H1 (cell line): Measurements from ENCODE around the gene POLR2H.

ENCODE experiments used
- BRCA1 ChIP-seq: IDR thresholded peaks from 2 replicates; pipeline ENCODE4 v1.6.1; 2012; ENCODE audit warnings: low read depth, low read length, improper control_type of control experiment
- CEBPB ChIP-seq: IDR thresholded peaks from 2 replicates; pipeline ENCODE4 v1.6.1; 2012; ENCODE audit warnings: low read depth, low read length
- CHD7 ChIP-seq: fragments of 300-600 bp; sonication (generic); IDR thresholded peaks from 2 replicates; pipeline ENCODE4 v1.7.1; 2012; ENCODE audit warnings: low read length, moderate library complexity, mild to moderate bottlenecking, inconsistent platforms; ENCODE audit not compliant: insufficient replicate concordance
- CREB1 ChIP-seq: IDR thresholded peaks from 2 replicates; pipeline ENCODE4 v1.6.1; 2012; ENCODE audit warnings: inconsistent platforms
- EP300 ChIP-seq, 2 experiments: IDR thresholded peaks; 1 replicate in 1 of 2; 2 replicates in 1 of 2; pipeline ENCODE4 v1.6.1; 2011 to 2012; ENCODE audit warnings: low read depth in 2 of 2, low read length in 2 of 2, mild to moderate bottlenecking in 2 of 2, borderline replicate concordance in 1 of 2, inconsistent platforms in 1 of 2, moderate library complexity in 1 of 2
- JUN ChIP-seq: IDR thresholded peaks from 2 replicates; pipeline ENCODE4 v1.6.1; 2011; ENCODE audit warnings: low read depth, mild to moderate bottlenecking, improper control_type of control experiment, low read length
- MAX ChIP-seq: IDR thresholded peaks from 2 replicates; pipeline ENCODE4 v1.6.1; 2012; ENCODE audit warnings: inconsistent platforms
- POLR2A ChIP-seq, 2 experiments: IDR thresholded peaks; 1 replicate in 1 of 2; 2 replicates in 1 of 2; pipeline ENCODE4 v1.6.1; 2011; ENCODE audit warnings: low read depth in 2 of 2, low read length in 2 of 2, mild to moderate bottlenecking in 2 of 2; ENCODE audit errors: control extremely low read depth in 1 of 2
- RAD21 ChIP-seq, 2 experiments: IDR thresholded peaks in 1 of 2; conservative IDR thresholded peaks in 1 of 2; 2 replicates each; pipeline ENCODE4 v1.6.1; 2011; ENCODE audit warnings: low read depth in 2 of 2, low read length in 2 of 2, improper control_type of control experiment in 1 of 2, inconsistent platforms in 1 of 2, mild to moderate bottlenecking in 1 of 2, moderate library complexity in 1 of 2
- RNF2 ChIP-seq: fragments of 200-900, 300-1000 bp; sonication (generic); IDR thresholded peaks from 2 replicates; pipeline ENCODE4 v1.7.1; 2016; ENCODE audit warnings: borderline replicate concordance, low read depth, mild to moderate bottlenecking, antibody characterized with exemption, low read length; ENCODE audit not compliant: poor library complexity, severe bottlenecking; ENCODE audit errors: missing control alignments
- RXRA ChIP-seq: IDR thresholded peaks from 2 replicates; pipeline ENCODE4 v1.6.1; 2011; ENCODE audit warnings: low read depth, mild to moderate bottlenecking, low read length, moderate library complexity; ENCODE audit not compliant: insufficient read depth
- TAF1 ChIP-seq: IDR thresholded peaks from 2 replicates; pipeline ENCODE4 v1.6.1; 2011; ENCODE audit warnings: mild to moderate bottlenecking, low read depth, low read length
- USF2 ChIP-seq: IDR thresholded peaks from 2 replicates; pipeline ENCODE4 v1.6.1; 2011; ENCODE audit warnings: low read length, improper control_type of control experiment
- TF ChIP-seq, protein P1 (sequence below), 3 experiments: IDR thresholded peaks; 1 replicate in 2 of 3; 2 replicates in 1 of 3; pipeline versions ENCODE4 v1.5.1 to v1.6.1; 2011; ENCODE audit warnings: low read length in 3 of 3, mild to moderate bottlenecking in 3 of 3, inconsistent platforms in 2 of 3, low read depth in 1 of 3, moderate library complexity in 1 of 3; ENCODE audit not compliant: insufficient read depth in 1 of 3; ENCODE audit errors: control extremely low read depth in 1 of 3

- no peak for TF ChIP-seq BRCA1
- TF ChIP-seq TAF1: no peak
- TF ChIP-seq, protein P1, sequence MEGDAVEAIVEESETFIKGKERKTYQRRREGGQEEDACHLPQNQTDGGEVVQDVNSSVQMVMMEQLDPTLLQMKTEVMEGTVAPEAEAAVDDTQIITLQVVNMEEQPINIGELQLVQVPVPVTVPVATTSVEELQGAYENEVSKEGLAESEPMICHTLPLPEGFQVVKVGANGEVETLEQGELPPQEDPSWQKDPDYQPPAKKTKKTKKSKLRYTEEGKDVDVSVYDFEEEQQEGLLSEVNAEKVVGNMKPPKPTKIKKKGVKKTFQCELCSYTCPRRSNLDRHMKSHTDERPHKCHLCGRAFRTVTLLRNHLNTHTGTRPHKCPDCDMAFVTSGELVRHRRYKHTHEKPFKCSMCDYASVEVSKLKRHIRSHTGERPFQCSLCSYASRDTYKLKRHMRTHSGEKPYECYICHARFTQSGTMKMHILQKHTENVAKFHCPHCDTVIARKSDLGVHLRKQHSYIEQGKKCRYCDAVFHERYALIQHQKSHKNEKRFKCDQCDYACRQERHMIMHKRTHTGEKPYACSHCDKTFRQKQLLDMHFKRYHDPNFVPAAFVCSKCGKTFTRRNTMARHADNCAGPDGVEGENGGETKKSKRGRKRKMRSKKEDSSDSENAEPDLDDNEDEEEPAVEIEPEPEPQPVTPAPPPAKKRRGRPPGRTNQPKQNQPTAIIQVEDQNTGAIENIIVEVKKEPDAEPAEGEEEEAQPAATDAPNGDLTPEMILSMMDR (IDR thresholded peaks at IDR 0.05; ENCODE audit: control extremely low read depth in 1 of 3, insufficient read depth in 1 of 3, low read depth in 1 of 3, low read length in 3 of 3): no peak
- no peak for TF ChIP-seq MAX
- TF ChIP-seq JUN: no peak
- no peak for TF ChIP-seq RNF2
- no peak for TF ChIP-seq CHD7
- no peak for TF ChIP-seq POLR2A (IDR thresholded peaks at IDR 0.05; ENCODE audit: control extremely low read depth in 1 of 2, low read depth in 2 of 2, low read length in 2 of 2)
- no peak for TF ChIP-seq USF2
- no peak for TF ChIP-seq RAD21 (IDR thresholded peaks at IDR 0.05 in 1 of 2, conservative IDR thresholded peaks at IDR 0.05 in 1 of 2; ENCODE audit: low read depth in 2 of 2, low read length in 2 of 2)
- TF ChIP-seq CEBPB: no peak
- no peak for TF ChIP-seq RXRA
- no peak for TF ChIP-seq CREB1
- no peak for TF ChIP-seq EP300 (IDR thresholded peaks at IDR 0.05; ENCODE audit: borderline replicate concordance in 1 of 2, low read depth in 2 of 2, low read length in 2 of 2)
Observed at GRCh38 chr3:184334470-184335158, 26.9 kb upstream of the POLR2H start.
